Upper lobe of left lung (tissue), 4 donors: ENCODE measurements around the gene TRAF2.

ENCODE experiments used
- CTCF ChIP-seq, 6 experiments: fragments of 450-650 bp in 4 of 6; fragments of 200-600 bp in 2 of 6; sonication (generic) in 2 of 6; IDR thresholded peaks; one replicate each; pipeline ENCODE4 v1.5.1; 2016 to 2019; ENCODE audit warnings: antibody characterized with exemption in 6 of 6
- POLR2AphosphoS5 ChIP-seq, 2 donors: sonication (generic); formaldehyde crosslinking; IDR thresholded peaks; one replicate each; pipeline ENCODE4 v1.5.1; 2017; ENCODE audit warnings: antibody characterized with exemption in 2 of 2

- TF ChIP-seq CTCF (IDR thresholded peaks at IDR 0.05): no peak
- no peak for TF ChIP-seq POLR2AphosphoS5 (IDR thresholded peaks at IDR 0.05)
These were observed 36.2 kb downstream of the TRAF2 start for GRCh38 chr9:136922540-136922939.
